AG04450 (cell line): ENCODE data around the gene R3HDML. TPM values are rescaled to one million over a fixed set of nuclear protein-coding genes. Genes with fewer than 3 reads are reported as not detected.

Source experiments
- CTCF ChIA-PET: fragments of 300-600, 350-600 bp; formaldehyde crosslinking; extraction: SDS; loops from one replicate; lab custom pipeline; 2022; ENCODE audit warnings: antibody characterized with exemption, inconsistent platforms; lab: Charles Lee
- POLR2A ChIA-PET: fragments of 350-600 bp; formaldehyde crosslinking; extraction: SDS; loops from one replicate; lab custom pipeline; 2021; ENCODE audit warnings: antibody characterized with exemption, inconsistent platforms; lab: Yijun Ruan, JAX
- DNase-seq: peaks from one replicate; pipeline ENCODE4 v3.0.0-alpha.2; 2011; ENCODE audit warnings: low read depth, low spot score
- H3K27ac ChIP-seq: one replicate; pipeline ENCODE4 v1.5.1; 2012; ENCODE audit warnings: low read depth, low read length, control low read depth
- H3K27me3 ChIP-seq: one replicate; pipeline ENCODE4 v1.6.0; 2012; ENCODE audit warnings: low read length; ENCODE audit not compliant: control insufficient read depth, insufficient read depth
- H3K4me3 ChIP-seq: 2 replicates; pipeline ENCODE4 v1.5.1; 2011; ENCODE audit warnings: mild to moderate bottlenecking, low read depth, low read length, control low read depth
- H3K9me3 ChIP-seq: 2 replicates; pipeline ENCODE4 v1.5.1; 2012; ENCODE audit warnings: low read length; ENCODE audit not compliant: control insufficient read depth, insufficient read depth
- polyA plus RNA-seq: library from polyadenylated mRNA; depleted of rRNA; stranded (reverse); fragments of >200 nt; gene quantifications from 2 replicates; pipeline ENCODE4 v1.2.3, GENCODE V29; 2011
- TF ChIP-seq, protein P1 (sequence below): IDR thresholded peaks from 2 replicates; pipeline ENCODE4 v1.5.1; 2011; ENCODE audit warnings: low read depth, low read length, control low read depth, inconsistent platforms

Gene R3HDML
- polyA plus RNA-seq, 1 experiment, result not detected

DNA sequence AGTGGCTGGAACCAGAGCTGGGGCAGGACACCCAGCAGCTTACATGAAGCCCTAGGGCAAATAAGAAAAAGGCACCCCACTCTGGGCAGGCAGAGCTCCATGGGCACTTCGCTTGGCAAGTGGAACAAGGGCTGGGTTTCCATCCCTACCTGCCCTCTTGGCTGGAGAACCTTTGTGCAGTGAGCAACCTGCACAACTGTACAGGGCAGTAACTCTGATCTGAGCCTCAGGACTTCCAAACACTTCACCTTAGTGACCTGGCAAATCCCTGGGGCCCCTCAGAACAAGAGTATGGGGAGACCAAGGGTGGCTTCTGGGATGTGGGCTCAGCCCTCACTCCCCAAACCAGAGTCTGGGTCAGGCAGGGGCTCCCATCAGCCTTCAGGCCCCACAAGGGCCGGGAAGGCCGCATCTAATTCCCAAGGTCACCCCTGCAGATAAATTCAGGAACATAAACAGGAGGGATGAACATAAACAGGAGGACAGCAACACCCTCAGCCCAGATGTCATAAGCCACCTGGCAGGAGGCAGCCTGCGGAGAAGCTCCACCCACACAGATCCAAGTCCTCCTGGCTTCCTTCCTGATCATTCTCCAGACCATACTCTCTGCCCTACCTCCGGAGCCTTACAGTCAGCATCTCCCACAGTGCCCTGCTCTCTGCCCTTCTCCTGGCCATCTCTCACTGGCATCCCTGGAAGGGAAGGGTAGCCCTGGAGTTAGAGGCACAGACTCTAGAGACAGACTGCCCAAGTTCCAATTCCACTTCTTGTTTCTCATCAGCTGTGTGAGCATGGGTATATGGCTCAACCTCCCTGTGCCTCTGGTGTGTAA lies 56.1 kb downstream of the R3HDML start:
- peaks cover 21% of the 10 kb centered on the region for H3K27me3 ChIP-seq
- ChIA-PET POLR2A (no interaction called here), CTCF (no interaction called here)
- H3K9me3 ChIP-seq, result no peaks in the 10 kb centered on the region
- H3K4me3 ChIP-seq, result no peak overlapping the region
- TF ChIP-seq, protein P1, sequence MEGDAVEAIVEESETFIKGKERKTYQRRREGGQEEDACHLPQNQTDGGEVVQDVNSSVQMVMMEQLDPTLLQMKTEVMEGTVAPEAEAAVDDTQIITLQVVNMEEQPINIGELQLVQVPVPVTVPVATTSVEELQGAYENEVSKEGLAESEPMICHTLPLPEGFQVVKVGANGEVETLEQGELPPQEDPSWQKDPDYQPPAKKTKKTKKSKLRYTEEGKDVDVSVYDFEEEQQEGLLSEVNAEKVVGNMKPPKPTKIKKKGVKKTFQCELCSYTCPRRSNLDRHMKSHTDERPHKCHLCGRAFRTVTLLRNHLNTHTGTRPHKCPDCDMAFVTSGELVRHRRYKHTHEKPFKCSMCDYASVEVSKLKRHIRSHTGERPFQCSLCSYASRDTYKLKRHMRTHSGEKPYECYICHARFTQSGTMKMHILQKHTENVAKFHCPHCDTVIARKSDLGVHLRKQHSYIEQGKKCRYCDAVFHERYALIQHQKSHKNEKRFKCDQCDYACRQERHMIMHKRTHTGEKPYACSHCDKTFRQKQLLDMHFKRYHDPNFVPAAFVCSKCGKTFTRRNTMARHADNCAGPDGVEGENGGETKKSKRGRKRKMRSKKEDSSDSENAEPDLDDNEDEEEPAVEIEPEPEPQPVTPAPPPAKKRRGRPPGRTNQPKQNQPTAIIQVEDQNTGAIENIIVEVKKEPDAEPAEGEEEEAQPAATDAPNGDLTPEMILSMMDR, result no peak
- no peak for DNase-seq
- H3K27ac ChIP-seq, result no peak overlapping the region

DNA sequence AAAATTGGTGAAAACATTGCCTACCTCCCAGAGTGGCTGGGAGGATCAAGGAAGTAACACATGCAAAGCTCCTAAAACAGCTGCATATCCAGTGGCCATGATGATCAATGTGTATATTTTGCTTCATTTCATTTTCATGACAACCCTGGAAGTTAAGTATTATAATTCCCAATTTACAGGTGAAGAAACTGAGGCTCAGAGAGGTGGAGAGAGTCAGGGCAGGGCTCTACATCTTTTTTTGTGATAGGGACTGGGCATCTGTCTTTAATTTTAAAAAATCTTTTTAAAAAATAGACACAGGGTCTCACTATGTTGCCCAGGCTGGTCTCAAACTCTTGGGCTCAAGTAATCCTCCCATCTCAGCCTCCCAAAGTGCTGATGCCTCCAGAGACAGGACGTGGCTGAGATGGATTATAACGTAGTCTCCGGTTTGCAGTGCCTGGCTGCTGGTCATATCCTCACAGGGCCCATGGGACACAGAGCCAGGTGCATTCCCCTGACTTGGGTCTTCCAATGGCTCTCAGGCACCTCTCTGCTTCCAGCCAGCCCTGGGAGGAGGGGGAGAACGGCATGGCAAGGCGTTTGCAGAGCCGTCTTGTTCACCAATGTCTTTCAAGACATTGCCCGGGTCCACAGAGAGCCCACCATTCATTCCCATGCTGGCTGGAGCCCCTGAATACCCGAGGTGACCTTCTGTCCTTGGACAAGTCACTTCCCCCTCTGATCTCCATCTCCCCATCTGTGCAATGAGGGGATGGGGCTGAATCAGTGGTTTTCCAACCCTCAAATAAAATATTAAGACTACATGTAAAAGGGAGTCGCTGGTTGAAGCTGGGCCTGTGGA lies 57.0 kb downstream of the R3HDML start:
- Histone ChIP-seq H3K4me3 (no peak overlapping the region), H3K9me3 (no peaks in the 10 kb centered on the region), H3K27me3 (peaks cover 24% of the 10 kb centered on the region), H3K27ac (no peak overlapping the region)
- TF ChIP-seq, protein P1, result no peak
- CTCF ChIA-PET, result no interaction called here
- DNase-seq, result no peak
- POLR2A ChIA-PET, result no interaction called here

DNA sequence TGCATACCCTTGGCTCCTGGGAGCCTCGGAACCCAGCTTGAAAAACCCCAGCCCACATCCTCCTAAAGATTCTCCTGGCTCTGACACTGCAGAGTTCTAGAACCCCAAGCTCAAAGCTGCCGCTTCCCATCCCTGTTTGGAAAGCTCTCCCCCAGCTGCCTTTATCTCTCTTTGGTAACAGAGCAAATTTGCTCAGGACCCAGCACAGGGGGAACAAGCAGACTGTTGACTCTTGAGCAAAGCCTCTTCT lies 57.5 kb downstream of the R3HDML start:
- H3K27ac ChIP-seq, result no peak overlapping the region
- no peaks in the 10 kb centered on the region for H3K9me3 ChIP-seq
- POLR2A ChIA-PET, result no interaction called here
- no peak overlapping the region for H3K4me3 ChIP-seq
- CTCF ChIA-PET, result no interaction called here
- DNase-seq, result no peak
- peaks cover 25% of the 10 kb centered on the region for H3K27me3 ChIP-seq
- TF ChIP-seq, protein P1, result no peak

DNA sequence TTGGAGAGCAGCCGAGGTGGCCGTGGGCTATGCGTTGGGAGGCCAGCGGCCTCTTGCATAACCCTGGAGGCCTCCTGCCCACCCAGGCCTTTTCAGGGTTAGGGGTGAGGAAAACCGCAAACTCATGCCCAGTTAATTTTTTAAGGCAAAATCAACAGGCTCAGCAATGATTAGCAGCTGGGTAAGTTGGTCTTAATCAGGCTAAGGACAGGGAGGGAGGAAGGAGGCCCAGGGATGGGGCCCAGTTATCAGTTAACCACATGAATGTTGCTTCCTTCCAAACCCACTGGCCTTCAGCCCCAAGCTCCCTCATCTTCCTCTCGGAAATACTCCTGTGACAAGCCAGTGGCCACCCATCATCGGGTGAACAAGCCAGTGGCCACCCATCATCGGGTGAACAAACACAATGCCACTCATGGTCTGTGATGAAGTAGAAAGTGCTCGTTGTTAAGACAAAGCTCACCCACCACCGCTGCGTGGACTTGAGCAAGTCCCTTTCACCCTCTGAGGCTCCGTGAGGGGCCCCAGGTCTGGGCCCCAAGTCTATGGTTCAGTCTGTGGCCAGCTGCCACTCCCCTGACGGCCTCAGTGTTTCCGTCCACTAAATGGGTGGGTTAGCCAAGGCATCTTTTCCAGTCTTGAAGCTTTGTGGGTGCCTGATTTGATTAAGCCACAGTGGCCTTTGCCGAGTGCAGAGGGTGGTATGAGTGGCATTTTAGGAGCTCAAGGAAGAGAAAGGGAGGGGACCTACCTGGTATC lies 58.0 kb downstream of the R3HDML start:
- Histone ChIP-seq H3K27me3 (peaks cover 22% of the 10 kb centered on the region), H3K27ac (no peak overlapping the region), H3K4me3 (no peak overlapping the region), H3K9me3 (no peaks in the 10 kb centered on the region)
- CTCF ChIA-PET, result interaction anchor here (0.6 kb wide), 1 partner anchor 12 kb away, joined by 4 read pairs; no protein-coding TSS in a partner anchor
- no peak for DNase-seq
- TF ChIP-seq, protein P1, result no peak
- POLR2A ChIA-PET, result no interaction called here
